Neuron (in vitro differentiated cells): ENCODE data around the gene NEK6.

Source experiments
- H2AFZ ChIP-seq: one replicate; pipeline ENCODE4 v1.6.1; 2013; ENCODE audit warnings: low read depth, mild to moderate bottlenecking, inconsistent platforms, low read length, moderate library complexity
- H3K27me3 ChIP-seq: one replicate; pipeline ENCODE4 v1.6.1; 2013; ENCODE audit warnings: low read length; ENCODE audit not compliant: insufficient read depth
- H3K36me3 ChIP-seq: one replicate; pipeline ENCODE4 v1.6.1; 2013; ENCODE audit warnings: low read length; ENCODE audit not compliant: insufficient read depth
- H3K4me1 ChIP-seq: one replicate; pipeline ENCODE4 v1.6.1; 2013; ENCODE audit warnings: low read length; ENCODE audit not compliant: insufficient read depth
- H3K4me3 ChIP-seq: 2 replicates; pipeline ENCODE4 v1.5.1; 2013; ENCODE audit warnings: mild to moderate bottlenecking, low read length, moderate library complexity
- H3K9me3 ChIP-seq: one replicate; pipeline ENCODE4 v1.6.1; 2013; ENCODE audit warnings: low read length

The NEK6 gene

GRCh38 chr9:124321935-124322334, 64.2 kb downstream of the NEK6 start:
- Histone ChIP-seq H3K9me3 (no peaks in the 10 kb centered on the region), H3K4me1 (no peaks in the 10 kb centered on the region), H2AFZ (no peak overlapping the region), H3K36me3 (peaks cover 36% of the 10 kb centered on the region), H3K27me3 (no peaks in the 10 kb centered on the region), H3K4me3 (no peak overlapping the region)

- H3K4me3 ChIP-seq: no peak overlapping the region
Observed at GRCh38 chr9:124322618-124323432, 65.1 kb downstream of the NEK6 start.

GRCh38 chr9:124323904-124324303, 66.2 kb downstream of the NEK6 start:
- Histone ChIP-seq H3K9me3 (no peaks in the 10 kb centered on the region), H3K36me3 (peaks cover 41% of the 10 kb centered on the region), H3K4me1 (no peaks in the 10 kb centered on the region), H2AFZ (no peak overlapping the region), H3K4me3 (no peak overlapping the region), H3K27me3 (no peaks in the 10 kb centered on the region)

More at GRCh38 chr9:124322618-124323432, 65.1 kb downstream of the NEK6 start:
- H2AFZ ChIP-seq: no peak overlapping the region
- no peaks in the 10 kb centered on the region for H3K9me3 ChIP-seq
- peaks cover 40% of the 10 kb centered on the region for H3K36me3 ChIP-seq
- H3K4me1 ChIP-seq: no peaks in the 10 kb centered on the region
- no peaks in the 10 kb centered on the region for H3K27me3 ChIP-seq

GRCh38 chr9:124325816-124326215, 68.1 kb downstream of the NEK6 start:
- Histone ChIP-seq H2AFZ (no peak overlapping the region), H3K4me3 (no peak overlapping the region), H3K9me3 (no peaks in the 10 kb centered on the region), H3K27me3 (no peaks in the 10 kb centered on the region), H3K4me1 (no peaks in the 10 kb centered on the region), H3K36me3 (peaks cover 47% of the 10 kb centered on the region)

GRCh38 chr9:124326378-124326777, 68.6 kb downstream of the NEK6 start:
- H3K36me3 ChIP-seq: peaks cover 44% of the 10 kb centered on the region

GRCh38 chr9:124327491-124327890, 69.7 kb downstream of the NEK6 start:
- H3K4me1 ChIP-seq: no peaks in the 10 kb centered on the region
- no peak overlapping the region for H3K4me3 ChIP-seq
- H3K27me3 ChIP-seq: no peaks in the 10 kb centered on the region
- H3K9me3 ChIP-seq: no peaks in the 10 kb centered on the region
- H3K36me3 ChIP-seq: peaks cover 39% of the 10 kb centered on the region
- H2AFZ ChIP-seq: no peak overlapping the region

More at GRCh38 chr9:124326378-124326777, 68.6 kb downstream of the NEK6 start:
- no peaks in the 10 kb centered on the region for H3K9me3 ChIP-seq
- H2AFZ ChIP-seq: no peak overlapping the region
- H3K27me3 ChIP-seq: no peaks in the 10 kb centered on the region
- no peak overlapping the region for H3K4me3 ChIP-seq
- H3K4me1 ChIP-seq: no peaks in the 10 kb centered on the region

- Histone ChIP-seq H3K36me3 (peaks cover 42% of the 10 kb centered on the region), H3K9me3 (no peaks in the 10 kb centered on the region), H2AFZ (no peak overlapping the region), H3K27me3 (no peaks in the 10 kb centered on the region), H3K4me1 (no peaks in the 10 kb centered on the region), H3K4me3 (no peak overlapping the region)
Observed at GRCh38 chr9:124328285-124328684, 70.5 kb downstream of the NEK6 start.

GRCh38 chr9:124329206-124329792, 71.5 kb downstream of the NEK6 start:
- no peaks in the 10 kb centered on the region for H3K27me3 ChIP-seq
- peaks cover 42% of the 10 kb centered on the region for H3K36me3 ChIP-seq

GRCh38 chr9:124330011-124330697, 72.4 kb downstream of the NEK6 start:
- H2AFZ ChIP-seq: no peak overlapping the region
- no peaks in the 10 kb centered on the region for H3K9me3 ChIP-seq
- H3K36me3 ChIP-seq: peaks cover 42% of the 10 kb centered on the region
- H3K4me1 ChIP-seq: no peaks in the 10 kb centered on the region
- no peak overlapping the region for H3K4me3 ChIP-seq
- no peaks in the 10 kb centered on the region for H3K27me3 ChIP-seq

More at GRCh38 chr9:124329206-124329792, 71.5 kb downstream of the NEK6 start:
- H3K4me1 ChIP-seq: no peaks in the 10 kb centered on the region
- no peak overlapping the region for H2AFZ ChIP-seq
- no peaks in the 10 kb centered on the region for H3K9me3 ChIP-seq
- no peak overlapping the region for H3K4me3 ChIP-seq

- no peaks in the 10 kb centered on the region for H3K27me3 ChIP-seq
- H3K9me3 ChIP-seq: peaks cover 6% of the 10 kb centered on the region
- no peak overlapping the region for H2AFZ ChIP-seq
- H3K4me1 ChIP-seq: no peaks in the 10 kb centered on the region
- peaks cover 42% of the 10 kb centered on the region for H3K36me3 ChIP-seq
- H3K4me3 ChIP-seq: no peak overlapping the region
Observed at GRCh38 chr9:124331580-124331979, 73.8 kb downstream of the NEK6 start.

GRCh38 chr9:124332361-124333202, 74.8 kb downstream of the NEK6 start:
- Histone ChIP-seq H3K9me3 (peaks cover 13% of the 10 kb centered on the region), H3K4me1 (no peaks in the 10 kb centered on the region), H2AFZ (no peak overlapping the region), H3K4me3 (no peak overlapping the region), H3K36me3 (peaks cover 40% of the 10 kb centered on the region), H3K27me3 (no peaks in the 10 kb centered on the region)

GRCh38 chr9:124333203-124333579, 75.4 kb downstream of the NEK6 start:
- Histone ChIP-seq H3K36me3 (peaks cover 37% of the 10 kb centered on the region), H2AFZ (no peak overlapping the region), H3K27me3 (no peaks in the 10 kb centered on the region), H3K4me3 (no peak overlapping the region), H3K9me3 (peaks cover 16% of the 10 kb centered on the region), H3K4me1 (no peaks in the 10 kb centered on the region)
